AG04450 (cell line): ENCODE measurements around the gene ALKBH7. TPM values are rescaled to one million over a fixed set of nuclear protein-coding genes. Genes with fewer than 3 reads are reported as not detected.
A peak's percentile ranks its signal among the peaks of the same experiment; 100 is the strongest.
"Not testable (repeated sequence)": the region's sequence is repeated elsewhere in the genome, so short reads cannot be mapped to it uniquely, and the experiment has no call there.

Experiments
- CTCF ChIA-PET: fragments of 300-600, 350-600 bp; formaldehyde crosslinking; extraction: SDS; loops from one replicate; lab custom pipeline; 2022; ENCODE audit warnings: antibody characterized with exemption, inconsistent platforms; lab: Charles Lee
- POLR2A ChIA-PET: fragments of 350-600 bp; formaldehyde crosslinking; extraction: SDS; loops from one replicate; lab custom pipeline; 2021; ENCODE audit warnings: antibody characterized with exemption, inconsistent platforms; lab: Yijun Ruan, JAX
- DNase-seq: peaks from one replicate; pipeline ENCODE4 v3.0.0-alpha.2; 2011; ENCODE audit warnings: low read depth, low spot score
- H3K27ac ChIP-seq: one replicate; pipeline ENCODE4 v1.5.1; 2012; ENCODE audit warnings: low read depth, low read length, control low read depth
- H3K27me3 ChIP-seq: one replicate; pipeline ENCODE4 v1.6.0; 2012; ENCODE audit warnings: low read length; ENCODE audit not compliant: control insufficient read depth, insufficient read depth
- H3K4me3 ChIP-seq: 2 replicates; pipeline ENCODE4 v1.5.1; 2011; ENCODE audit warnings: mild to moderate bottlenecking, low read depth, low read length, control low read depth
- H3K9me3 ChIP-seq: 2 replicates; pipeline ENCODE4 v1.5.1; 2012; ENCODE audit warnings: low read length; ENCODE audit not compliant: control insufficient read depth, insufficient read depth
- CTCF ChIP-seq: IDR thresholded peaks from 2 replicates; pipeline ENCODE4 v1.5.1; 2011; ENCODE audit warnings: low read depth, low read length, control low read depth, inconsistent platforms
- polyA plus RNA-seq: library from polyadenylated mRNA; depleted of rRNA; stranded (reverse); fragments of >200 nt; gene quantifications from 2 replicates; pipeline ENCODE4 v1.2.3, GENCODE V29; 2011

ALKBH7 gene
- polyA plus RNA-seq, 1 experiment: 11.6 TPM

- Histone ChIP-seq H3K9me3 (no peaks in the 10 kb centered on the region; the same call in 1 of the 2 replicates), H3K27ac (no peak overlapping the region), H3K27me3 (no peaks in the 10 kb centered on the region), H3K4me3 (no peak overlapping the region)
- no peak for TF ChIP-seq CTCF
- no peak for DNase-seq
- ChIA-PET POLR2A (interaction anchor here (0.7 kb wide), 1 partner anchor 13 kb away, joined by 5 read pairs; the partner anchor contains the start of gene ALKBH7), CTCF (interaction anchor here (0.9 to 2.4 kb wide), 2 partner anchors 141 to 311 kb away, joined by 3 to 11 read pairs; no protein-coding TSS in a partner anchor)
Measured at GRCh38 chr19:6359568-6360341, 12.8 kb upstream of the ALKBH7 start.

- not testable (repeated sequence) for H3K27ac ChIP-seq, H3K9me3 ChIP-seq, DNase-seq, H3K4me3 ChIP-seq, H3K27me3 ChIP-seq
- ChIA-PET CTCF (interaction anchor here (0.9 to 2.4 kb wide), 2 partner anchors 142 to 312 kb away, joined by 3 to 11 read pairs; no protein-coding TSS in a partner anchor), POLR2A (interaction anchor here (0.6 to 0.7 kb wide), 2 partner anchors 12 to 937 kb away, joined by 3 to 5 read pairs; partner anchors contain the start of gene ALKBH7)
Measured at GRCh38 chr19:6360445-6360844, 12.1 kb upstream of the ALKBH7 start.

GRCh38 chr19:6360857-6361216 lies 11.8 kb upstream of the ALKBH7 start:
- ChIA-PET CTCF (interaction anchor here (0.6 to 2.4 kb wide), 3 partner anchors 89 to 160 kb away, joined by 3 to 11 read pairs (median 4); no protein-coding TSS in a partner anchor), POLR2A (interaction anchor here (0.6 to 0.8 kb wide), 6 partner anchors 10 to 936 kb away, joined by 3 to 11 read pairs (median 4); partner anchors contain the start of gene ALKBH7)
- H3K27ac ChIP-seq: not testable (repeated sequence)

GRCh38 chr19:6362027-6362350 lies 10.6 kb upstream of the ALKBH7 start:
- no peak for TF ChIP-seq CTCF
- ChIA-PET CTCF (no interaction called here), POLR2A (no interaction called here)
- no peaks in the 10 kb centered on the region; the same call in 1 of the 2 replicates for H3K9me3 ChIP-seq
- no peaks in the 10 kb centered on the region for H3K27me3 ChIP-seq
- peak overlapping the region; percentile 75 for H3K4me3 ChIP-seq
- H3K27ac ChIP-seq: peak overlapping the region; percentile 11
- no peak for DNase-seq

More at GRCh38 chr19:6360857-6361216, 11.8 kb upstream of the ALKBH7 start:
- H3K27me3 ChIP-seq, DNase-seq, H3K9me3 ChIP-seq: not testable (repeated sequence)
- H3K4me3 ChIP-seq: peak overlapping the region; percentile 75

GRCh38 chr19:6362351-6362801 lies 10.2 kb upstream of the ALKBH7 start:
- no peaks in the 10 kb centered on the region for H3K27me3 ChIP-seq
- DNase-seq: no peak
- no peak for TF ChIP-seq CTCF
- H3K4me3 ChIP-seq: peak overlapping the region; percentile 75
- no peak overlapping the region for H3K27ac ChIP-seq
- H3K9me3 ChIP-seq: no peaks in the 10 kb centered on the region; the same call in 1 of the 2 replicates
- ChIA-PET CTCF (no interaction called here), POLR2A (no interaction called here)

- CTCF ChIA-PET: interaction anchor here (0.6 kb wide), 1 partner anchor 396 kb away, joined by 3 read pairs; no protein-coding TSS in a partner anchor
Measured at GRCh38 chr19:6364353-6364752, 8.2 kb upstream of the ALKBH7 start.

More at GRCh38 chr19:6364353-6364752, 8.2 kb upstream of the ALKBH7 start:
- TF ChIP-seq CTCF: no peak
- H3K27me3 ChIP-seq: no peaks in the 10 kb centered on the region
- H3K27ac ChIP-seq: no peak overlapping the region
- H3K4me3 ChIP-seq: no peak overlapping the region
- POLR2A ChIA-PET: no interaction called here
- no peak for DNase-seq
- no peaks in the 10 kb centered on the region; the same call in 1 of the 2 replicates for H3K9me3 ChIP-seq
